Measurements from ENCODE around the gene SLC12A8.

DNA sequence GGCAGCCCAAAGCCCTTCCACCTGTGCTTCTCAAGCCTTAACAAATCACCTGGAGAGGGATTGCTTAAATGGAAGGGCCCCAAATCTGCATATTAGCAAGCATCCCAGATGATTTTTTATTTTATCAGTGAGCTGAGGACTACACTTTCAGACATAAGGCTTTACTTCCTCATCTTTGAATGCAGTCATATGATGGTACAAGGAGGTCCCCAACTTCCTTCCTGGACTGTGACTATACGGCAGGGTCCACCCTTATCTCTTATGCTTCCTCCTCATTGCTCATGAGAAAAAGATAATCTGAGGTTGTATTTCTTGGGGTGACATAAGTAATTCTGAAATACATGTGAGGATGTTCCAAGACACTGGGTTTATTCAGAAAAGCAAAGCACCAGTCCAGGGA, 143.1 kb downstream of the SLC12A8 start:
- no peak for TF ChIP-seq EZH2phosphoT487 (IDR thresholded peaks at IDR 0.05; ENCODE audit: unreplicated experiment)
- TF ChIP-seq, protein P1, sequence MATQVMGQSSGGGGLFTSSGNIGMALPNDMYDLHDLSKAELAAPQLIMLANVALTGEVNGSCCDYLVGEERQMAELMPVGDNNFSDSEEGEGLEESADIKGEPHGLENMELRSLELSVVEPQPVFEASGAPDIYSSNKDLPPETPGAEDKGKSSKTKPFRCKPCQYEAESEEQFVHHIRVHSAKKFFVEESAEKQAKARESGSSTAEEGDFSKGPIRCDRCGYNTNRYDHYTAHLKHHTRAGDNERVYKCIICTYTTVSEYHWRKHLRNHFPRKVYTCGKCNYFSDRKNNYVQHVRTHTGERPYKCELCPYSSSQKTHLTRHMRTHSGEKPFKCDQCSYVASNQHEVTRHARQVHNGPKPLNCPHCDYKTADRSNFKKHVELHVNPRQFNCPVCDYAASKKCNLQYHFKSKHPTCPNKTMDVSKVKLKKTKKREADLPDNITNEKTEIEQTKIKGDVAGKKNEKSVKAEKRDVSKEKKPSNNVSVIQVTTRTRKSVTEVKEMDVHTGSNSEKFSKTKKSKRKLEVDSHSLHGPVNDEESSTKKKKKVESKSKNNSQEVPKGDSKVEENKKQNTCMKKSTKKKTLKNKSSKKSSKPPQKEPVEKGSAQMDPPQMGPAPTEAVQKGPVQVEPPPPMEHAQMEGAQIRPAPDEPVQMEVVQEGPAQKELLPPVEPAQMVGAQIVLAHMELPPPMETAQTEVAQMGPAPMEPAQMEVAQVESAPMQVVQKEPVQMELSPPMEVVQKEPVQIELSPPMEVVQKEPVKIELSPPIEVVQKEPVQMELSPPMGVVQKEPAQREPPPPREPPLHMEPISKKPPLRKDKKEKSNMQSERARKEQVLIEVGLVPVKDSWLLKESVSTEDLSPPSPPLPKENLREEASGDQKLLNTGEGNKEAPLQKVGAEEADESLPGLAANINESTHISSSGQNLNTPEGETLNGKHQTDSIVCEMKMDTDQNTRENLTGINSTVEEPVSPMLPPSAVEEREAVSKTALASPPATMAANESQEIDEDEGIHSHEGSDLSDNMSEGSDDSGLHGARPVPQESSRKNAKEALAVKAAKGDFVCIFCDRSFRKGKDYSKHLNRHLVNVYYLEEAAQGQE (IDR thresholded peaks at IDR 0.05; ENCODE audit: unreplicated experiment), result no peak
- TF ChIP-seq, protein P2, sequence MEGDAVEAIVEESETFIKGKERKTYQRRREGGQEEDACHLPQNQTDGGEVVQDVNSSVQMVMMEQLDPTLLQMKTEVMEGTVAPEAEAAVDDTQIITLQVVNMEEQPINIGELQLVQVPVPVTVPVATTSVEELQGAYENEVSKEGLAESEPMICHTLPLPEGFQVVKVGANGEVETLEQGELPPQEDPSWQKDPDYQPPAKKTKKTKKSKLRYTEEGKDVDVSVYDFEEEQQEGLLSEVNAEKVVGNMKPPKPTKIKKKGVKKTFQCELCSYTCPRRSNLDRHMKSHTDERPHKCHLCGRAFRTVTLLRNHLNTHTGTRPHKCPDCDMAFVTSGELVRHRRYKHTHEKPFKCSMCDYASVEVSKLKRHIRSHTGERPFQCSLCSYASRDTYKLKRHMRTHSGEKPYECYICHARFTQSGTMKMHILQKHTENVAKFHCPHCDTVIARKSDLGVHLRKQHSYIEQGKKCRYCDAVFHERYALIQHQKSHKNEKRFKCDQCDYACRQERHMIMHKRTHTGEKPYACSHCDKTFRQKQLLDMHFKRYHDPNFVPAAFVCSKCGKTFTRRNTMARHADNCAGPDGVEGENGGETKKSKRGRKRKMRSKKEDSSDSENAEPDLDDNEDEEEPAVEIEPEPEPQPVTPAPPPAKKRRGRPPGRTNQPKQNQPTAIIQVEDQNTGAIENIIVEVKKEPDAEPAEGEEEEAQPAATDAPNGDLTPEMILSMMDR (conservative IDR thresholded peaks at IDR 0.05; ENCODE audit: low read depth in 2 of 2), result no peak
- TF ChIP-seq CREB1 (CRISPR knock-in tag; IDR thresholded peaks at IDR 0.05; ENCODE audit: low read depth), result no peak
- no peak for TF ChIP-seq EZH2 (IDR thresholded peaks at IDR 0.05; ENCODE audit: low read depth, unreplicated experiment)
- no peak for TF ChIP-seq POLR2AphosphoS5 (IDR thresholded peaks at IDR 0.05; ENCODE audit: low read depth)
- TF ChIP-seq NANOG (IDR thresholded peaks at IDR 0.05; ENCODE audit: borderline replicate concordance), result no peak
